HG03139 (cell line): ENCODE measurements around the gene SYT7.

ENCODE experiments used
- ATAC-seq: cut with Tn5 transposase; IDR thresholded peaks from one replicate; pipeline ENCODE4 v1.9.1; 2021; ENCODE audit not compliant: unreplicated experiment

Gene SYT7

GRCh38 chr11:61522881-61523280, 58.0 kb downstream of the SYT7 start:
- no peak for ATAC-seq

- ATAC-seq = no peak
These were observed 62.7 kb downstream of the SYT7 start for GRCh38 chr11:61518032-61518795.

- ATAC-seq = no peak
These were observed 64.0 kb downstream of the SYT7 start for GRCh38 chr11:61516675-61517572.

GRCh38 chr11:61516191-61516590, 64.7 kb downstream of the SYT7 start:
- no peak for ATAC-seq

- no peak for ATAC-seq
These were observed 65.2 kb downstream of the SYT7 start for GRCh38 chr11:61515686-61516085.

GRCh38 chr11:61514050-61514917, 66.6 kb downstream of the SYT7 start:
- ATAC-seq = no peak

- no peak for ATAC-seq
These were observed 67.6 kb downstream of the SYT7 start for GRCh38 chr11:61513143-61513765.

- ATAC-seq = no peak
These were observed 68.4 kb downstream of the SYT7 start for GRCh38 chr11:61512435-61512834.

GRCh38 chr11:61511383-61511782, 69.5 kb downstream of the SYT7 start:
- no peak for ATAC-seq

- no peak for ATAC-seq
These were observed 69.9 kb downstream of the SYT7 start for GRCh38 chr11:61510974-61511373.

- no peak for ATAC-seq
These were observed 70.5 kb downstream of the SYT7 start for GRCh38 chr11:61510166-61510919.

- ATAC-seq = peak; percentile 59
These were observed 71.5 kb downstream of the SYT7 start for GRCh38 chr11:61509043-61510029.

GRCh38 chr11:61507962-61508861, 72.7 kb downstream of the SYT7 start, which contains the start of gene LRRC10B:
Gene LRRC10B, plus strand, starts transcription at chr11:61508749. Its CDS starts 250 bp downstream, at chr11:61508999.
- ATAC-seq = no peak

- ATAC-seq = no peak
These were observed 73.7 kb downstream of the SYT7 start for GRCh38 chr11:61507012-61507768.

GRCh38 chr11:61505640-61506155, 75.2 kb downstream of the SYT7 start:
- no peak for ATAC-seq

- no peak for ATAC-seq
These were observed 75.8 kb downstream of the SYT7 start for GRCh38 chr11:61505106-61505505.
